ENCODE measurements around the gene B3GNT3. TPM values are rescaled to one million over a fixed set of nuclear protein-coding genes. Genes with fewer than 3 reads are reported as not detected.

Gene B3GNT3
- total and polyA plus RNA-seq, 2 of the 13 experiments (the other 11 are each of a cell fraction or from before 2014, with no cell fraction given), result 0.86 to 4.0 TPM

DNA sequence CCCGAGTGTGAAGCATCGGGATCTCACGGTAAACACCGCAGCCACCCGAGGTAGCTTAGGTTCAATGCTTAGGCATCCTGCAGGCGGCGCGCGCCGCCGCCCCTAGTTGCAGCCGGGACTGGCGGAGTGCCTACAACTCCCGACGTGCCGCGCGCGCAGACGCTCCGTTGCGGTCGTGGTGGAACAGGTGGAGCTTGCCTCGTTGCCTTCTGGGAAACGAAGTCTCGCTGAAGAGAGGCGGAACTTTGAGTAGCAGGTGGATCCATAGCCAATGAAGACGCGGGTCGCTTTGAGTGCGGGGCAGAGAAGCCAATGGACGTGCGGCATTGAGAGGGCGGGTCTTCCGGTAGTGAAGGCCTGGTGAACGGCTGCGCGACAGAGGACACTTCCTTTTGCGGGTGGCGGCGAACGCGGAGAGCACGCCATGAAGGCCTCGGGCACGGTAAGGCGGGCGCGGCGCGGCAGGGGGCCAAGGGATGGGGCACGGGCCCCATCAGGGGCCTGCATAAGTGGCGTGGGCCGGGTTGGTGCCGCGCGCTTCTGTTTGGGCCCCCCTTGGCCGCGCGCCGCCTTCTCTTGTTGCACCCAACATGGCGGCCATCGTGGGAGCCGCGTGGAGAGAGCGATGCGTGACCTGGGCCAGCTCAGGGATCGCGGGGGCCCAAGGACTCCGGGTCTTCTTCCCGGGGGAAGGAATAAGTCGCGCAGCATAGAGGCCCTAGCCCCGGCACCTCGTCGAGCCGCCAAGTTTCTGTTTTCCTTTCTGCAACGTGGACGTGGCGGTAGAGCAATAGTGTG lies 64.8 kb downstream of the B3GNT3 start, which contains the start of gene RPL18A (continued):
- TF ChIP-seq, protein P1, sequence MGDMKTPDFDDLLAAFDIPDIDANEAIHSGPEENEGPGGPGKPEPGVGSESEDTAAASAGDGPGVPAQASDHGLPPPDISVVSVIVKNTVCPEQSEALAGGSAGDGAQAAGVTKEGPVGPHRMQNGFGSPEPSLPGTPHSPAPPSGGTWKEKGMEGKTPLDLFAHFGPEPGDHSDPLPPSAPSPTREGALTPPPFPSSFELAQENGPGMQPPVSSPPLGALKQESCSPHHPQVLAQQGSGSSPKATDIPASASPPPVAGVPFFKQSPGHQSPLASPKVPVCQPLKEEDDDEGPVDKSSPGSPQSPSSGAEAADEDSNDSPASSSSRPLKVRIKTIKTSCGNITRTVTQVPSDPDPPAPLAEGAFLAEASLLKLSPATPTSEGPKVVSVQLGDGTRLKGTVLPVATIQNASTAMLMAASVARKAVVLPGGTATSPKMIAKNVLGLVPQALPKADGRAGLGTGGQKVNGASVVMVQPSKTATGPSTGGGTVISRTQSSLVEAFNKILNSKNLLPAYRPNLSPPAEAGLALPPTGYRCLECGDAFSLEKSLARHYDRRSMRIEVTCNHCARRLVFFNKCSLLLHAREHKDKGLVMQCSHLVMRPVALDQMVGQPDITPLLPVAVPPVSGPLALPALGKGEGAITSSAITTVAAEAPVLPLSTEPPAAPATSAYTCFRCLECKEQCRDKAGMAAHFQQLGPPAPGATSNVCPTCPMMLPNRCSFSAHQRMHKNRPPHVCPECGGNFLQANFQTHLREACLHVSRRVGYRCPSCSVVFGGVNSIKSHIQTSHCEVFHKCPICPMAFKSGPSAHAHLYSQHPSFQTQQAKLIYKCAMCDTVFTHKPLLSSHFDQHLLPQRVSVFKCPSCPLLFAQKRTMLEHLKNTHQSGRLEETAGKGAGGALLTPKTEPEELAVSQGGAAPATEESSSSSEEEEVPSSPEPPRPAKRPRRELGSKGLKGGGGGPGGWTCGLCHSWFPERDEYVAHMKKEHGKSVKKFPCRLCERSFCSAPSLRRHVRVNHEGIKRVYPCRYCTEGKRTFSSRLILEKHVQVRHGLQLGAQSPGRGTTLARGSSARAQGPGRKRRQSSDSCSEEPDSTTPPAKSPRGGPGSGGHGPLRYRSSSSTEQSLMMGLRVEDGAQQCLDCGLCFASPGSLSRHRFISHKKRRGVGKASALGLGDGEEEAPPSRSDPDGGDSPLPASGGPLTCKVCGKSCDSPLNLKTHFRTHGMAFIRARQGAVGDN (CRISPR knock-in tag; IDR thresholded peaks at IDR 0.05), result peak; percentile 78
- TF ChIP-seq, protein P2, sequence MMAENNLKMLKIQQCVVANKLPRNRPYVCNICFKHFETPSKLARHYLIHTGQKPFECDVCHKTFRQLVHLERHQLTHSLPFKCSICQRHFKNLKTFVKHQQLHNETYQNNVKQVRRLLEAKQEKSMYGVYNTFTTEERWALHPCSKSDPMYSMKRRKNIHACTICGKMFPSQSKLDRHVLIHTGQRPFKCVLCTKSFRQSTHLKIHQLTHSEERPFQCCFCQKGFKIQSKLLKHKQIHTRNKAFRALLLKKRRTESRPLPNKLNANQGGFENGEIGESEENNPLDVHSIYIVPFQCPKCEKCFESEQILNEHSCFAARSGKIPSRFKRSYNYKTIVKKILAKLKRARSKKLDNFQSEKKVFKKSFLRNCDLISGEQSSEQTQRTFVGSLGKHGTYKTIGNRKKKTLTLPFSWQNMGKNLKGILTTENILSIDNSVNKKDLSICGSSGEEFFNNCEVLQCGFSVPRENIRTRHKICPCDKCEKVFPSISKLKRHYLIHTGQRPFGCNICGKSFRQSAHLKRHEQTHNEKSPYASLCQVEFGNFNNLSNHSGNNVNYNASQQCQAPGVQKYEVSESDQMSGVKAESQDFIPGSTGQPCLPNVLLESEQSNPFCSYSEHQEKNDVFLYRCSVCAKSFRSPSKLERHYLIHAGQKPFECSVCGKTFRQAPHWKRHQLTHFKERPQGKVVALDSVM (CRISPR knock-in tag; IDR thresholded peaks at IDR 0.05), result peak; percentile 41; the same call in 1 of the 2 replicates
- peak; percentile 75; the same call in 1 of the 2 replicates for TF ChIP-seq STAT5B (CRISPR knock-in tag; IDR thresholded peaks at IDR 0.05)
- TF ChIP-seq GABPB1 (CRISPR knock-in tag; IDR thresholded peaks at IDR 0.05), result peak; percentile 99
- TF ChIP-seq, protein P3, sequence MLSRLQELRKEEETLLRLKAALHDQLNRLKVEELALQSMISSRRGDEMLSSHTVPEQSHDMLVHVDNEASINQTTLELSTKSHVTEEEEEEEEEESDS (CRISPR knock-in tag; IDR thresholded peaks at IDR 0.05; ENCODE audit: borderline replicate concordance), result 0 out of 2 replicates have a peak, but pooled peaks have one; percentile 35
- no peak for TF ChIP-seq KDM6A (CRISPR knock-in tag; IDR thresholded peaks at IDR 0.05; ENCODE audit: low read depth)
- no peak for TF ChIP-seq ZSCAN22 (CRISPR knock-in tag; IDR thresholded peaks at IDR 0.05)
- TF ChIP-seq NFATC3 (CRISPR knock-in tag; IDR thresholded peaks at IDR 0.05), result 0 out of 2 replicates have a peak, but pooled peaks have one; percentile 13
- no peak for TF ChIP-seq ZMYM4 (CRISPR knock-in tag; IDR thresholded peaks at IDR 0.05)
- no peak for TF ChIP-seq ZIK1 (CRISPR knock-in tag; IDR thresholded peaks at IDR 0.05; ENCODE audit: borderline replicate concordance, low read depth)
- TF ChIP-seq KMT2B (CRISPR knock-in tag; IDR thresholded peaks at IDR 0.05), result peak; percentile 79
- no peak for TF ChIP-seq ZNF552 (CRISPR knock-in tag; IDR thresholded peaks at IDR 0.05; ENCODE audit: borderline replicate concordance)
- TF ChIP-seq, protein P4, sequence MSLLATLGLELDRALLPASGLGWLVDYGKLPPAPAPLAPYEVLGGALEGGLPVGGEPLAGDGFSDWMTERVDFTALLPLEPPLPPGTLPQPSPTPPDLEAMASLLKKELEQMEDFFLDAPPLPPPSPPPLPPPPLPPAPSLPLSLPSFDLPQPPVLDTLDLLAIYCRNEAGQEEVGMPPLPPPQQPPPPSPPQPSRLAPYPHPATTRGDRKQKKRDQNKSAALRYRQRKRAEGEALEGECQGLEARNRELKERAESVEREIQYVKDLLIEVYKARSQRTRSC (CRISPR knock-in tag; IDR thresholded peaks at IDR 0.05; ENCODE audit: low read depth), result no peak
- peak; percentile 38; the same call in 1 of the 2 replicates for TF ChIP-seq ZNF124 (CRISPR knock-in tag; IDR thresholded peaks at IDR 0.05)
- peak; percentile 84; the same call in 1 of the 2 replicates for TF ChIP-seq ZNF33B (CRISPR knock-in tag; IDR thresholded peaks at IDR 0.05)
- peak; percentile 93 for TF ChIP-seq PHF8 (CRISPR knock-in tag; IDR thresholded peaks at IDR 0.05)
- TF ChIP-seq ZNF432 (CRISPR knock-in tag; IDR thresholded peaks at IDR 0.05; ENCODE audit: borderline replicate concordance), result no peak
- TF ChIP-seq, protein P5, sequence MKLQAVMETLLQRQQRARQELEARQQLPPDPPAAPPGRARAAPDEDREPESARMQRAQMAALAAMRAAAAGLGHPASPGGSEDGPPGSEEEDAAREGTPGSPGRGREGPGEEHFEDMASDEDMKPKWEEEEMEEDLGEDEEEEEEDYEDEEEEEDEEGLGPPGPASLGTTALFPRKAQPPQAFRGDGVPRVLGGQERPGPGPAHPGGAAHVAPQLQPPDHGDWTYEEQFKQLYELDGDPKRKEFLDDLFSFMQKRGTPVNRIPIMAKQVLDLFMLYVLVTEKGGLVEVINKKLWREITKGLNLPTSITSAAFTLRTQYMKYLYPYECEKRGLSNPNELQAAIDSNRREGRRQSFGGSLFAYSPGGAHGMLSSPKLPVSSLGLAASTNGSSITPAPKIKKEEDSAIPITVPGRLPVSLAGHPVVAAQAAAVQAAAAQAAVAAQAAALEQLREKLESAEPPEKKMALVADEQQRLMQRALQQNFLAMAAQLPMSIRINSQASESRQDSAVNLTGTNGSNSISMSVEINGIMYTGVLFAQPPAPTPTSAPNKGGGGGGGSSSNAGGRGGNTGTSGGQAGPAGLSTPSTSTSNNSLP (IDR thresholded peaks at IDR 0.05; ENCODE audit: low read depth, low read length), result 0 out of 2 replicates have a peak, but pooled peaks have one; percentile 43
- TF ChIP-seq BRD4 (CRISPR knock-in tag; IDR thresholded peaks at IDR 0.05), result no peak; the same call in 1 of the 2 replicates
- TF ChIP-seq ZMYM3 (CRISPR knock-in tag; IDR thresholded peaks at IDR 0.05), result no peak
- TF ChIP-seq CBFB (CRISPR knock-in tag; IDR thresholded peaks at IDR 0.05), result peak; percentile 41; the same call in 1 of the 2 replicates

Measured in HepG2 (cell line).